ENCODE results near the gene MYL6B.

GRCh38 chr12:56129942-56130495 is 22.4 kb upstream of the MYL6B start:
- TF ChIP-seq CTCF (IDR thresholded peaks at IDR 0.05; ENCODE audit: poor library complexity) (no peak), EZH2 (IDR thresholded peaks at IDR 0.05; ENCODE audit: borderline replicate concordance) (no peak), EZH2phosphoT487 (IDR thresholded peaks at IDR 0.05; ENCODE audit: low read depth, severe bottlenecking, unreplicated experiment) (no peak)
